Omental fat pad (tissue), 4 donors: ENCODE results near the gene IQCN. TPM values are rescaled to one million over a fixed set of nuclear protein-coding genes. Genes with fewer than 3 reads are reported as not detected.

Experiments used
- ATAC-seq: fragments of 150-250 bp; one replicate; pipeline ENCODE4 v1.9.1; 2016; ENCODE audit warnings: mild to moderate bottlenecking, moderate library complexity; ENCODE audit not compliant: low FRiP score
- DNase-seq: peaks from one replicate; pipeline ENCODE4 v3.0.0-alpha.2; 2019; ENCODE audit warnings: low spot score
- total RNA-seq, 4 donors: library from RNA; depleted of rRNA; stranded (reverse); fragments of >200 nt; gene quantifications; one replicate each; pipeline ENCODE4 v1.1.0, GENCODE V29; 2016
- TF ChIP-seq, protein P1 (sequence below), 3 donors: fragments of 450-650 bp; IDR thresholded peaks; one replicate each; pipeline ENCODE4 v1.5.1; 2016 to 2017; ENCODE audit warnings: antibody characterized with exemption in 3 of 3, mild to moderate bottlenecking in 3 of 3, moderate library complexity in 2 of 3

The IQCN gene
- total RNA-seq, 4 donors from 2014 or later = 1.7 to 15.9 (median 7.4) TPM

DNA sequence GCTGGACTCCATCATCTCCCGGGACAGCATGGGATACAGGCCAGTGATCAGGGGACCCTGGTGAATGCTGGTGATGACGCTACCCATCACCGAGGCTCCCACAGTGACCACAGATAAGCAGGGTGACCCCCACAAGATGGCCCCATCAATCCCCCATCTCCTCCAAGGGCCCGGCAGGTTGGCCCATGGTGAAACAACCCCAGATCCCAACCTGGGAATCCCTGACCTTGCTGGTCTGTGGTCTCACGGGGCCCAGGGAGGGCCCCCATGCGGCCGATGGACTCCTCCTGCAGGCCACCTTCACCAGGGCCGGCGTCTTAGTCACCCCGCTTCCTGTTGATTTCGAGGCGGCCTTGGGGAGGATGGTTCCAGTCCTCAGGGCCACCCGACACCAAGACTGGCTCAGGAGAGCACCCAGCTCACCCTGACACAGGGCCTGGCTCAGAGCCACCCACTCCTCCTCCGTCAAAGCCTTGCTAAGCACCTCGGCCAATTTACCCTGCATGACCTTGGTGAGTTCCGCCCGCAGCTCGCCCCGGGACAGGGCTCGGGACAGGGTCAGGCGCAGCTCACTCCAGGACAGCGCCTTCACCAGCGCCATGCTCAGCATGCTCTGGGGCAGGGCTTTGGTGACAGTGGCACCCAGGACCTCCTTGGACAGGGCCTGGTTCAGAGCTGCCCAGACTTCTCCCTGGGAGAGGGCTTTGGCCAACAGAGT lies 10.0 kb downstream of the IQCN start:
- ATAC-seq (peak; percentile 22), DNase-seq (no peak)
- TF ChIP-seq, protein P1, sequence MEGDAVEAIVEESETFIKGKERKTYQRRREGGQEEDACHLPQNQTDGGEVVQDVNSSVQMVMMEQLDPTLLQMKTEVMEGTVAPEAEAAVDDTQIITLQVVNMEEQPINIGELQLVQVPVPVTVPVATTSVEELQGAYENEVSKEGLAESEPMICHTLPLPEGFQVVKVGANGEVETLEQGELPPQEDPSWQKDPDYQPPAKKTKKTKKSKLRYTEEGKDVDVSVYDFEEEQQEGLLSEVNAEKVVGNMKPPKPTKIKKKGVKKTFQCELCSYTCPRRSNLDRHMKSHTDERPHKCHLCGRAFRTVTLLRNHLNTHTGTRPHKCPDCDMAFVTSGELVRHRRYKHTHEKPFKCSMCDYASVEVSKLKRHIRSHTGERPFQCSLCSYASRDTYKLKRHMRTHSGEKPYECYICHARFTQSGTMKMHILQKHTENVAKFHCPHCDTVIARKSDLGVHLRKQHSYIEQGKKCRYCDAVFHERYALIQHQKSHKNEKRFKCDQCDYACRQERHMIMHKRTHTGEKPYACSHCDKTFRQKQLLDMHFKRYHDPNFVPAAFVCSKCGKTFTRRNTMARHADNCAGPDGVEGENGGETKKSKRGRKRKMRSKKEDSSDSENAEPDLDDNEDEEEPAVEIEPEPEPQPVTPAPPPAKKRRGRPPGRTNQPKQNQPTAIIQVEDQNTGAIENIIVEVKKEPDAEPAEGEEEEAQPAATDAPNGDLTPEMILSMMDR (IDR thresholded peaks at IDR 0.05) = no peak

- TF ChIP-seq, protein P1 (IDR thresholded peaks at IDR 0.05) = no peak
- ATAC-seq (no peak), DNase-seq (no peak)
Measured at GRCh38 chr19:18263324-18264136, 10.7 kb downstream of the IQCN start.

GRCh38 chr19:18262917-18263316 lies 11.3 kb downstream of the IQCN start:
- TF ChIP-seq, protein P1 (IDR thresholded peaks at IDR 0.05) = no peak

GRCh38 chr19:18262144-18262543 lies 12.1 kb downstream of the IQCN start:
- DNase-seq (no peak), ATAC-seq (no peak)
- TF ChIP-seq, protein P1 (IDR thresholded peaks at IDR 0.05) = no peak

More at GRCh38 chr19:18262917-18263316, 11.3 kb downstream of the IQCN start:
- no peak for DNase-seq
- ATAC-seq = no peak

- TF ChIP-seq, protein P1 (IDR thresholded peaks at IDR 0.05) = no peak
- ATAC-seq (no peak), DNase-seq (no peak)
Measured at GRCh38 chr19:18261474-18261873, 12.8 kb downstream of the IQCN start.

- DNase-seq = no peak
- no peak for ATAC-seq
- TF ChIP-seq, protein P1 (IDR thresholded peaks at IDR 0.05) = no peak
Measured at GRCh38 chr19:18259893-18260292, 14.4 kb downstream of the IQCN start.
